SHP77 (cell line): ENCODE measurements around the gene CSKMT.
"Not testable (repeated sequence)": the region's sequence is repeated elsewhere in the genome, so short reads cannot be mapped to it uniquely, and the experiment has no call there.

ENCODE experiments used
- DNase-seq, 2 experiments: peaks; one replicate each; lab custom pipeline; 2025; lab: John Stamatoyannopoulos, UW

The CSKMT gene

DNA sequence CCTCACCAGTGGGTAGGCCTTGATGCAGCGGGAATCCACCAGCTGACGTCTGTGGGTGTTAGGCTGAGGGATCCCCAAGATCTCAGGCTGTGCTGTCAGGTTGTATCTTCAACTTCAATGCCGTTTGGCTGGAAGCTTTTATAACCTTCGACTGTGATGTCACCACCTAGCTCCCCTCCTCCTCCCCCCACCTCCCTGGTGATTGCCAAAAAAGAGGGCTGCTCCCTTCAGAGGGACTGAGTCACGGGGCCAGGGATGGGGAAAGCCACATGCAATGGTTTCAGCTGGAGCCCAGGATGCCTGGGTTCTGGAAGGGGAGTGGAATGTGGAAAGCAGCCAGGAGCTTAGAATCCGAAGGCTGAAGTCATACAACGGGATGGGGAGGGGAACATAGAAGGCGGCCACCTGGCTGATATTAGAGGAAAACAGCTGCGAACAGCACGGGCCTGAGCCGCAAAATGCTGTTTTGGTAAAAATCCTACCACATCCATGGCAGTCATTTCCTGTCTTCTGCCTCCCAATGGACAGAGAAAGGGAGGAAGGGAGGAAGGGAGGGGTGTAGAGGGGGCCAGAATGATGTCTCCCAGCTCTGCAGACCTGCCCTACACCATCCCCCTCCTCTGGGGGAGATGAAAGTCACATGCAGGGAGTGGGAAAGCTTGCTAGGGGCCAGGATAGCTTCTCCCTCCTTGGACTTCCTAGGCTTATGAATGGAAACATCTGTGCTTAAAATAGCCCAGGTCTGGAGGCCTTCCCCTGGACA lies 24.5 kb downstream of the CSKMT start, which contains the start of gene LRRN4CL:
Gene LRRN4CL (minus strand): TSS at position 110 of the 763 bp plus-strand sequence. CDS start 1,022 bp downstream, outside the sequence.
- no peak for DNase-seq

GRCh38 chr11:62693624-62694023 lies 28.5 kb downstream of the CSKMT start:
- not testable (repeated sequence) for DNase-seq

DNA sequence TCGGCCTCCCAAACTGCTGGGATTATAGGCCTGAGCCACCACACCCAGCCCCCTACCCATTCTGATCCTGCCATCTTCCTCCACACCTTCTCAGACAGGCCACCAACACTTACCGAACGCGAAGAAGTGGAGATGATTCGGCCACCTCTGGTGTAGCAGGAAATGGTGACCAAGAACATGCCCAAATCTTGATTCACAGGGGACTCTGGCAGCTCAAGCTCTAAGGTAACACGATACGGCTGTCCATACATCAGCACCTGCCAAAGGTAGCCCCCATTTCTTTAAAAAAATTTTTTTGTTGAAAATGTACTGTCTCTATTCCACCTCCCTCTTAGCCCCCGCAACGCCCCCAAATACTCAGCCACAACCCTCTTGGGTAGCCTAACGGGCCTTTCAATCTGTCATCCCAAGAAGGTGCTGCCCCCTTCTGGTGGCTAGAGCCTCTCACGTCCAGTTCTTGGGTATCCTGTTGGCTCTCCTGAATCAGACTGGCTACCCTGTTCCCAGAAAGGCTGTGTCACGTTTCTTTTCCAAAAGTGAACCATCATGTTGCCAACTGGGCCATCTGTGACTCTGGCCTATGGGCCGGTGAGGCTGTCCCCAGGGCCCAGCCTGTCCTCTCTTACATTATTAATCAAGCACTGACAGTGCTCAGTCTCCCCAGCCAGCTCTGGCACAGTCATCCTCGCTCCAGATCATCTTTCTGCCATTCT lies 29.5 kb downstream of the CSKMT start:
- DNase-seq: peak; percentile 42 to 80

GRCh38 chr11:62702246-62702645 lies 37.1 kb downstream of the CSKMT start:
- DNase-seq: no peak

DNA sequence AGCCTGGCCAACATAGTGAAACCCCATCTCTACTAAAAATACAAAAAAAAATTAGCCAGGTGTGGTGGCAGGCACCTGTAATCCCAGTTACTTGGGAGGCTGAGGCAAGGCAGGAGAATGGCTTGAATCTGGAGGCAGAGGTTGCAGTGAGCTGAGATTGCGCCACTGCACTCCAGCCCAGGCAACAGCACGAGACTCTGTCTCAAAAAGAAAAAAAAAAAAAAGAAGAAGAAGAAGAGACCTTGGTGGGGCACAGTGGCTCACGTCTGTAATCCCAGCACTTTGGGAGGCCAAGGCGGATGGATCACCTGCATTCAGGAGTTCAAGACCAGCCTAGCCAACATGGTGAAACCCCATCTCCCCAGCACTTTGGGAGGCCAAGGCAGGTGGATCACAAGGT lies 38.8 kb downstream of the CSKMT start:
- DNase-seq: not testable (repeated sequence)

DNA sequence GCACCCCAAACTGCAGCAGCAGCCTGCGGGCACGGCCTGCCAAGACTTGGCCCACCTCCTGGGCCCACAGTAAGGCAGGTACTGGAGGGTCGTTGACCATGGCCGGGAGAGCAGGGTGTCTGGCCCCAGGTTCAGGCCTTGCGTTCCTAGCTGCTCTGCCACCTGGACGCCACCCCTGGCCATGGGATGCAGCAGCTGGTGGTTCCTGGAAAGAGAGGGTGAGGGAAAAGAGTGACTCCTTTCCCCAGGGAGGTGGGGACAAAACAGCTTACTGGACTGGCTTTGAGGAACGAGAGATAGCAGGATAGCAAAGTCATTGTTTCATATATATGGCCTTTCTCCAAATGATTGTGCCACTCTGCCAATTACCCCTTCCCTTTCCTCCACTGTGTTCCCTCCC lies 40.3 kb downstream of the CSKMT start:
- peak; percentile 29 to 70 for DNase-seq

DNA sequence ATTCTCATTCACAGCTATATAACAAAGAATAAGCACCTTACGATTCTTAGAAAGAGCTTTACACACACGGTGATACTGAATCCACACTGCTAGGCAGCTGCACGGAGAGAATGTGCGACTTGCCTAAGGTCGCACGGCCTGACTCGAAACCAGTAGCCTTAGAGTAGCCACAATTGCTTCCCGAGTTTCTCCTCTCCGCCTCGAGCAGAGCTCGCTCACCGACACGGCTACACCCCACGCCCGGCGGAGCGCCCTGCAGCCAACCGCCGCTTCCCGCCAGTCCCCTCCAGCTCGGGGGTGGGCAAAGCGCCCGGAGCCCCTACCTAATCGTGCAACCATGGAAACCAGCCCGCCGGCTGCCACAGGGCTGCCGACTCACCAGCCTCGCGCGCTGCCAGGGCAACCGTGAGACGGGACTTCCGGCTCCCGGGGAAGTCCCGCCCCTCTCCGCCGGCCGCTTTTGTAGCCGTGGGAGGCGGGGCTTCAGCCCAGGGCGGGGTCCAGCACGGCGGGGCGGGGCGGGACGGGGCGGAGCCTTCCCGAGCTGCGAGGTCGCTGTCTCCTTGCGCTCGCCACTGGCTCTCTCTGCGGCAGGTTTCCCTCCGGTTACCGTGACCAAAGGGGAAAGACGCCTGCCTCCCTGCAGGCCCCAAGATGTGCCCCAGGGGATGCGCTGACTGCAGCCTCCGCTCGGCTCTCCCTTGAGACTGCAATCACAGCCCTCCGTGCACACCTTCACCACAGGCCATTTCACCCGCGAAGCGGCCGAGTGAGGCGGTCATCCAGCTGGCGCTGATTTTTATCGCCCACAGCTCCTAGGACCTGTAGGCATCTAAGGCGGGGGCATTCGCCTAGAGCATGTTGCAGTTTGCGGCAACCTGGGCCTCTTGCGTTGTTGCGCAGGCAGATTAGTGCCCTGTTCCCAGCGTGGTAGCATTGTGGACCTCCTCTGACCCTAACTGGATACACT lies 41.1 kb downstream of the CSKMT start:
- DNase-seq: peak; percentile 82 to 95

- no peak for DNase-seq
These were observed 41.7 kb downstream of the CSKMT start for GRCh38 chr11:62706850-62707247.

GRCh38 chr11:62707277-62707861 lies 42.3 kb downstream of the CSKMT start, which contains the start of the genes BSCL2 and GNG3:
Gene BSCL2 (minus strand): TSS chr11:62707424. CDS start chr11:62707195, 229 bp downstream.
Gene GNG3 (plus strand): TSS chr11:62707676. CDS start chr11:62708296, 620 bp downstream.
- DNase-seq: peak; percentile 90

- DNase-seq: peak in 1 of 2 experiments; percentile 8
These were observed 43.3 kb downstream of the CSKMT start for GRCh38 chr11:62708392-62708791.

- peak; percentile 39 to 53 for DNase-seq
These were observed 43.7 kb downstream of the CSKMT start for GRCh38 chr11:62708793-62709192.

DNA sequence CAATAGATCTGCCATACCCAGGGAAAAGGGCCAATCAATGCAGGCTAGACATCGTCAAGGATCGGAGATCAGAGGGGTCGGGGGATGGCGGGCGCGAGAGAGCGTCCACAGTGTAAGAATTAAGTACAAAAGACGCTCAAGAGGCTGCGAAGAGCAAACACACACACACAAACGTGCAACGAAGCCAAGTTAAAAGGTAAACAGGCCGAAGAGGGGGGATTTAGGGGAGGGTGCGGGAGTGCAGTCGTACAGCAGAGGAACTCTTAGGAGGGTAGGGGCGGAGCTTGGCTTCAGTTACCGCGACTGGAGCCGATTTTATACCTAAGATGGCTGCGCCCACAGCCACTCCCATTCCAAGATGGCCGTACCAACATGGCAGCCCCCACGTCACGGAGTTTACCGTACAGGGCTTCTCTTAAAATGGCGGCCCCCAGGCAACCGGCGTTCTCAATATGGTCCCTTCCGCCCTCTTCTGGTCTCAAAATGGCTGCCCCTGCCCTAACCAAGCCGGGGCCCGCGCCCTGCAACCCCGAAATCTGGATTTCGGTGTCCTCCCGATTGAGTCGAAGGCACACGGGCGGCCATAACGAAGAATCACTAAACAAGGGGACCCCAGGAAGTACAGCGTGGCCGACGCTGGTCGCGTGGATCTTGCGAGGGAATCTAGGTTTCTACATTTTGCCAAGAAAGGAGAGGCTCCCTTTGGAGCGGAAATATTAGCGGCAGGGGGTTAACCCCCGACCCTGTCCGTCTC lies 44.3 kb downstream of the CSKMT start:
- peak; percentile 96 to 98 for DNase-seq

DNA sequence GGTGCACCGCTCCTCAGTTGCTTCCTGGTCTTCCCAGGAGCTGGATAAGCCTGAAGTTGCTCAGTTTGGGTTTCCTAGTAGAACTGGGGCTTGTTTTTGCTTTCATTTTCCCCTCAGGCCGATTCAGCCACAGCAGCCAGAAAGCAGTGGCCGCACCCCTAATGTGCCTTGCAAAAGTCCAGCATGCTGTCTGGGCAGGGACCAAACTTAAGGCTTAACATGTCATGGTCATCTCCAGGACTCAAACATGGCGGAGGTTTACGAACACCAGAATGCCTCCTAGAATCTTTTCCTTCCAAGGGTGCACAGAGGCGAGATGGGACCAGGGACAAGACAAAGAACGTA lies 44.9 kb downstream of the CSKMT start:
- peak in 1 of 2 experiments; percentile 11 for DNase-seq

DNA sequence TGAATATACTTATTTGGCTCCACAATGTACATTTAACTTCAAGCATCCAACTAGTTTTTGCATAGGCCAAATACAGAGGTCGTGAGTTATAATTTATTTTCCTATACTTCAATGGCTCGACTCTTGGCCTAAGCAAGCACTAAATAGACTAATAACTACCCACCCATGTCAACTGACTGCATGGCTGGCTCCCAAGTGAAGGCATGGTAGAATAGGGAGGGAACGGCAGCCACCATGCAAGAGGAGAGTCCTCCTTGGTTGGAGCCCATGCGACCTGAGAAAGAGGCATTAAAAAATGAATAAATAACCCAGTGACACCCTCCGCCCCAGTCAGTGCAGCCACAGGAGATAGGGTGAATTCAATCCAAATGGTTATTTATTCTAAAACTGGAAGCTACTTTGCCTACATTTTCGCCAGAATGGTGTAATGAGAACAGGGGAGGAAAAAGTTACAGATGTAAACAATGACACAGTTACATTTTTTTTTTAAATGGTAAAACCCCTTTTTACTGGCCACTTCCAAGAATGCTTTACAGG lies 47.2 kb downstream of the CSKMT start:
- no peak for DNase-seq

DNA sequence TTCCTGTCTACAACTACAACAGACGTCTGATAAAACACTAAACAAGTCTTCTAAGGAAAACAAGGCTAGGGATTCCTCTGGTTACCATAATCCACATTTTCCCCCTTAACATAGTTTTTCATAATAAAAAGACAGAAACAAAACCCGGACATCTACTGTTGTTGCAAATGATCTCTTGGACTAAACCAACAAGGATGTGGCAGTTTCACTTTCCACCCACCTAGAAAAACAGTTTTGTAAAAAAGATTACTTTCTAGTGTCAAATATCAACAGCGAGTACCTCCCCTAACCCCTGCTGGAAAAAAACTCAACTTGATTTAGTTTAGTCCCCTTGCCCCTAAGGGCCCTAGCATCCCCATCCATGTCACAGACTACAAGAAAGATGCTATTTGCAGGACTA lies 47.7 kb downstream of the CSKMT start:
- no peak for DNase-seq

- no peak for DNase-seq
These were observed 48.2 kb downstream of the CSKMT start for GRCh38 chr11:62713343-62713742.

DNA sequence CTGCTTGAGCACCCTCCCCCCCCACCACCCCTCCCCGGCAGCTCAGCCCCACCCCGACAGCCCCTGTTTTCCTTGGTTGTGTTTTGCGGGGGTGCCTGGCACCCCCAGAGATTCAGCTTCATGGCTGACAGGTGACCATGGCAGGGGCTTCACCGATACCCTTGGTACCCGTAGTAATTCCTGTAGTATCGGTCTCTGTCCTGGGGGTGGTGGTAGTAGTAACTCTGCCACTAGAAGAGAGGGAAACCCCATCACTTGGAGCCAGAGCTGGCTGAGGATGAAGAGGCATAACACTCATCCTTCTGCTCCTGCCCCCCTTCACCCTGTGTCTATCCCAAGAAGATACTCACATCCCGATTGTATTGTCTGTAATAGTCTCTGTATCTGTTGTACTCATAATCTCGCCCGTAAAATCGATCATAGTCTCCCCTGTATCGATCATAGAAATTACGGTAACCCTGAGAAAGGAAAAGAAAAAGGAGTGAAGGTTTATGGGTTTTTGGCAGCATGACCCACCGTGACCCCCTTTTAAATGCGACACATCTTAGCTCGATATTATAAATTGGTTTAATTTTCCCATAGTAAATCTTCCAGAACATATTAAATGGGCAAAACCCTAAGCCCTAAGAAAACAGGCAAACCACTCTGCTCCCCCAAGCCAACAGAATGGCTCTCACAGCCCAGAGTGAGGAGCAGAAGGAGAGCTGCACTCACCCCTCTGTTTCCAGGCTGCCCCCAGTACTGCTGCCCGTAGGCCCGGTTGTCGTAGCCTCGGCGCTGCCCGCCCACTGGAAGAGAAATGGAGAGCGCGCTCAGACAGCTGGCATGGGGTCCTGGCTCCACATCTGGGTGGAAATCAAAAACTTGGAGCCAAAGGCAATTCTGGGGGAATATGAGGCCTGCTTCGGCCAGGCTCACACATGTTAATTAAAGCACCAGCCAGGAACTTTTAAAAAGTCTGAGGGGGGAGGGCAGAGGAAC lies 50.3 kb downstream of the CSKMT start:
- no peak for DNase-seq

GRCh38 chr11:62716206-62716605 lies 51.1 kb downstream of the CSKMT start:
- DNase-seq: no peak

- no peak for DNase-seq
These were observed 51.7 kb downstream of the CSKMT start for GRCh38 chr11:62716816-62717215.
